ENCODE results near the gene PXMP2.

Gene PXMP2

DNA sequence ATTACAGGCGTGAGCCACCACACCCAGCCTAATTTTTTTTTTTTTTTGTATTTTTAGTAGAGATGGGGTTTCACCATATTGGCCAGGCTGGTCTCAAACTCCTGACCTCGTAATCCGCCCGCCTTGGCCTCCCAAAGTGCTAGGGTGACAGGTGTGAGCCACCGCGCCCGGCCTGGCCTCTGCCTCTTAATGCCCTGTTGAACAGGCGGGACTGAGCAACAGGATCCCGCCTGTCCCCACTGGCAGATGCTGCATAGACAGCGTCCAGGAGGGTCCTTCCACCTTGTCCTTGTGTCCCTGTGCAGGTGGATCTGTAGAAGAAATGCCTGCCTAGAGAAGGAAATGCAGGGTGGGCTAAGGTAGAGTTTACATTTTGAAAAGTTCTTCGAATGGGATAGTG is 29.0 kb downstream of the PXMP2 start:
- Histone ChIP-seq H3K79me2 (ENCODE audit: insufficient read depth, low read depth) (peaks cover 34% of the 10 kb centered on the region), H3K36me3 (ENCODE audit: insufficient read depth) (no peaks in the 10 kb centered on the region), H4K20me1 (ENCODE audit: insufficient read depth) (no peaks in the 10 kb centered on the region), H3K27me3 (ENCODE audit: insufficient read depth, low read depth) (no peaks in the 10 kb centered on the region), H3K4me1 (ENCODE audit: low read depth, poor library complexity, severe bottlenecking) (no peaks in the 10 kb centered on the region), H3K4me2 (no peak overlapping the region), H2AFZ (ENCODE audit: low read depth) (no peak overlapping the region), H3K27ac (no peak overlapping the region), H3K4me3 (IDR thresholded peaks at IDR 0.05; ENCODE audit: insufficient read depth, low read depth, low read length) (no peak overlapping the region), H3K9ac (no peak overlapping the region)
- TF ChIP-seq, protein P1, sequence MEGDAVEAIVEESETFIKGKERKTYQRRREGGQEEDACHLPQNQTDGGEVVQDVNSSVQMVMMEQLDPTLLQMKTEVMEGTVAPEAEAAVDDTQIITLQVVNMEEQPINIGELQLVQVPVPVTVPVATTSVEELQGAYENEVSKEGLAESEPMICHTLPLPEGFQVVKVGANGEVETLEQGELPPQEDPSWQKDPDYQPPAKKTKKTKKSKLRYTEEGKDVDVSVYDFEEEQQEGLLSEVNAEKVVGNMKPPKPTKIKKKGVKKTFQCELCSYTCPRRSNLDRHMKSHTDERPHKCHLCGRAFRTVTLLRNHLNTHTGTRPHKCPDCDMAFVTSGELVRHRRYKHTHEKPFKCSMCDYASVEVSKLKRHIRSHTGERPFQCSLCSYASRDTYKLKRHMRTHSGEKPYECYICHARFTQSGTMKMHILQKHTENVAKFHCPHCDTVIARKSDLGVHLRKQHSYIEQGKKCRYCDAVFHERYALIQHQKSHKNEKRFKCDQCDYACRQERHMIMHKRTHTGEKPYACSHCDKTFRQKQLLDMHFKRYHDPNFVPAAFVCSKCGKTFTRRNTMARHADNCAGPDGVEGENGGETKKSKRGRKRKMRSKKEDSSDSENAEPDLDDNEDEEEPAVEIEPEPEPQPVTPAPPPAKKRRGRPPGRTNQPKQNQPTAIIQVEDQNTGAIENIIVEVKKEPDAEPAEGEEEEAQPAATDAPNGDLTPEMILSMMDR (conservative IDR thresholded peaks at IDR 0.05; ENCODE audit: low read depth, low read length) = no peak

DNA sequence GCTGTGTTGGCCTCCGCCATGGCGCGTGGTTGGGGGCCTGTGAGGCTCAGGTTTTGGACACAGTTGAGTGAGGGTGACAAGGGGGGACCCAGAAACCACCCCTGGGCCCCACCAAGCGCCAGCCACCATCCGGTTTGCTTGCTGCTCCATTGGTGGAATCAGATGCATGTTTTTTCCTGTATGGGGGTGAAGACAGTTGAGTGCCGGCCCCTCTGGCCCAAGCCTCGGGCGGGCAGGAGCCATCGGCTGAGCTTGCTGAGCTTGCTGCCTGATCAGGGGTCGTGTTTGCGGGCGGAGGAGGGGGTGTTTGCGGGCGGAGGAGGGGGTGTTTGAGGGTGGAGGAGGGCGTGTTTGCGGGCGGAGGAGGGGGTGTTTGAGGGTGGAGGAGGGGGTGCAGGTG is 29.6 kb downstream of the PXMP2 start:
- TF ChIP-seq, protein P1 (conservative IDR thresholded peaks at IDR 0.05; ENCODE audit: low read depth, low read length) = no peak
- Histone ChIP-seq H3K27ac (no peak overlapping the region), H3K4me2 (no peak overlapping the region), H2AFZ (ENCODE audit: low read depth) (no peak overlapping the region), H4K20me1 (ENCODE audit: insufficient read depth) (no peaks in the 10 kb centered on the region), H3K27me3 (ENCODE audit: insufficient read depth, low read depth) (no peaks in the 10 kb centered on the region), H3K36me3 (ENCODE audit: insufficient read depth) (no peaks in the 10 kb centered on the region), H3K79me2 (ENCODE audit: insufficient read depth, low read depth) (peaks cover 28% of the 10 kb centered on the region), H3K4me3 (IDR thresholded peaks at IDR 0.05; ENCODE audit: insufficient read depth, low read depth, low read length) (no peak overlapping the region), H3K9ac (no peak overlapping the region), H3K4me1 (ENCODE audit: low read depth, poor library complexity, severe bottlenecking) (no peaks in the 10 kb centered on the region)

DNA sequence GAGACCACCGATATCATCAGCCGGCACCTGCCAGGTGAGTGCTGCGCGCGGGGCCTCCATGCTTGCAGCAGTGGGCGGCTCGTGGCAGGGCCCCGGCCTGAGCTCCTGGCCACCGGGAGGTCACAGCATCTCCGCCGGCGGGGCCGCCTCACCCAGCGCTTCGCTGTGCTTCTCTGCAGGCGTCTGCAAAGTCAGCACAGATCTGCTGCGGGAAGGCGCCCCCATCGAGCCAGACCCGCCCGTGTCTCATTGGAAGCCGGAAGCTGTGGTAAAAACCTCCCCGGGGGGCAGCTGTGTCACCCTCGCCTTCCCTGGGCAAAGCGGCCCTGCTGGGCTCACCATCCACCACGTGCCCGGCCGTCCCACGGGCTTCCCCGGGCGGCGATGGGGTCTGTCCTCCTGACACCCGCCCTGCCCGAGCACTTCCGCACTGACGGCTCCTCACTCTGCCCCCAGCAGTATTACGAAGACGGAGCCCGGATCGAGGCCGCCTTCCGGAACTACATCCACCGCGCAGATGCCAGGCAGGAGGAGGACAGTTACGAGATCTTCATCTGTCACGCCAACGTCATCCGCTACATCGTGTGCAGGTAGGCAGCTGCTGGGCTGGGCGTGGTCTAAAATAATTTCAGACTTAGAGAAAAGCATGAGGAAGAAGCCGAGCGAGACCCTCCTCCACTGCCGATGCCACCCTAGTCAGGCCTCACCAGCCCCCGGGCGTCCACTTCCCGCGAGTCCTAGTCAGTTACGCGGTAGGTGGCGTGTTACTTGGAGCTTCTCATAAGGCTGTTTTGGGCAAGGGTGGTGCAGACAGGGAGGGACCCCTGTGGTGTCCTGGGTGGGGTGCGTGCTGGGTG is 30.4 kb downstream of the PXMP2 start:
- TF ChIP-seq, protein P1 (conservative IDR thresholded peaks at IDR 0.05; ENCODE audit: low read depth, low read length) = no peak
- Histone ChIP-seq H3K4me2 (no peak overlapping the region), H3K79me2 (ENCODE audit: insufficient read depth, low read depth) (peaks cover 20% of the 10 kb centered on the region), H3K4me1 (ENCODE audit: low read depth, poor library complexity, severe bottlenecking) (no peaks in the 10 kb centered on the region), H3K27me3 (ENCODE audit: insufficient read depth, low read depth) (no peaks in the 10 kb centered on the region), H3K9ac (no peak overlapping the region), H3K4me3 (IDR thresholded peaks at IDR 0.05; ENCODE audit: insufficient read depth, low read depth, low read length) (no peak overlapping the region), H3K36me3 (ENCODE audit: insufficient read depth) (no peaks in the 10 kb centered on the region), H4K20me1 (ENCODE audit: insufficient read depth) (no peaks in the 10 kb centered on the region), H2AFZ (ENCODE audit: low read depth) (no peak overlapping the region), H3K27ac (no peak overlapping the region)

DNA sequence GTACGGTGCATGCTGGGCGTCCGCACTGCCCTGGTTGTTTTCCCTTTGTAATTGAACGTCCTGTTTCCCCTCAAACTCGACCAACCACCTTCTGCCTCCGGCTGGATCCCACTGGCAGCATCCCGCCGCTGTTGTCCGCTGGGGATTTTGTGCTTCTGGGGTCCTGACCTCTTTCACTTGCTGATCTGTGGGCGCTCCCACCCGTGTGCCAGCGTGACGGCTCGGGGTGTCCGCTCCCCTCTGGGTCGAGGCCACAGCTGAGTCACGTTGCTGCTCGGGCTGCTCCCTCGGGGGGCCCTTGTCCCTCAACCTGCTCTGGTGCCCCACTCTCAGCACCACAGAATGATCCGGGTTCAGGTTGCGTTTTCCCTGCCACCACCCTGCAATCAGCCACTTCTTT is 31.3 kb downstream of the PXMP2 start:
- Histone ChIP-seq H3K9ac (no peak overlapping the region), H3K27ac (no peak overlapping the region), H4K20me1 (ENCODE audit: insufficient read depth) (no peaks in the 10 kb centered on the region), H3K36me3 (ENCODE audit: insufficient read depth) (no peaks in the 10 kb centered on the region), H3K4me2 (no peak overlapping the region), H3K27me3 (ENCODE audit: insufficient read depth, low read depth) (no peaks in the 10 kb centered on the region), H3K4me3 (IDR thresholded peaks at IDR 0.05; ENCODE audit: insufficient read depth, low read depth, low read length) (no peak overlapping the region), H3K79me2 (ENCODE audit: insufficient read depth, low read depth) (peaks cover 12% of the 10 kb centered on the region; the same call in 1 of the 2 replicates), H3K4me1 (ENCODE audit: low read depth, poor library complexity, severe bottlenecking) (no peaks in the 10 kb centered on the region), H2AFZ (ENCODE audit: low read depth) (no peak overlapping the region)
- TF ChIP-seq, protein P1 (conservative IDR thresholded peaks at IDR 0.05; ENCODE audit: low read depth, low read length) = no peak

Data from KMS-11 (cell line).